Hippocampal formation (tissue), 2 donors: ENCODE data around the gene AIFM1.
A peak's percentile ranks its signal among the peaks of the same experiment; 100 is the strongest.

Experiments
- DNase-seq, 2 donors: peaks; one replicate each; lab custom pipeline; 2025; lab: John Stamatoyannopoulos, UW

AIFM1 gene

GRCh38 chrX:130093271-130093670, 72.4 kb downstream of the AIFM1 start:
- no peak for DNase-seq

GRCh38 chrX:130091980-130092522, 73.6 kb downstream of the AIFM1 start:
- no peak for DNase-seq

- no peak for DNase-seq
Observed at GRCh38 chrX:130090364-130090763, 75.3 kb downstream of the AIFM1 start.

- DNase-seq: no peak
Observed at GRCh38 chrX:130086447-130087206, 79.0 kb downstream of the AIFM1 start.

- DNase-seq: no peak
Observed at GRCh38 chrX:130085551-130086446, 79.8 kb downstream of the AIFM1 start.

- DNase-seq: no peak
Observed at GRCh38 chrX:130084631-130085237, 80.9 kb downstream of the AIFM1 start.

GRCh38 chrX:130083656-130084382, 81.8 kb downstream of the AIFM1 start:
- DNase-seq: no peak

GRCh38 chrX:130083107-130083490, 82.5 kb downstream of the AIFM1 start:
- no peak for DNase-seq

- DNase-seq: no peak
Observed at GRCh38 chrX:130082244-130083106, 83.2 kb downstream of the AIFM1 start.

- DNase-seq: no peak
Observed at GRCh38 chrX:130081421-130082045, 84.1 kb downstream of the AIFM1 start.

GRCh38 chrX:130080791-130081367, 84.8 kb downstream of the AIFM1 start:
- DNase-seq: no peak

GRCh38 chrX:130079824-130080406, 85.7 kb downstream of the AIFM1 start:
- peak; percentile 35 to 36 for DNase-seq
